Fibroblast of skin of left quadriceps (primary cell): ENCODE results near the gene HIPK3.
"Not testable (repeated sequence)": the region's sequence is repeated elsewhere in the genome, so short reads cannot be mapped to it uniquely, and the experiment has no call there.

Source experiments
- DNase-seq, 2 experiments: peaks; one replicate each; pipeline ENCODE4 v3.0.0-alpha.2; 2013; ENCODE audit warnings: low read depth in 2 of 2

Gene HIPK3

DNA sequence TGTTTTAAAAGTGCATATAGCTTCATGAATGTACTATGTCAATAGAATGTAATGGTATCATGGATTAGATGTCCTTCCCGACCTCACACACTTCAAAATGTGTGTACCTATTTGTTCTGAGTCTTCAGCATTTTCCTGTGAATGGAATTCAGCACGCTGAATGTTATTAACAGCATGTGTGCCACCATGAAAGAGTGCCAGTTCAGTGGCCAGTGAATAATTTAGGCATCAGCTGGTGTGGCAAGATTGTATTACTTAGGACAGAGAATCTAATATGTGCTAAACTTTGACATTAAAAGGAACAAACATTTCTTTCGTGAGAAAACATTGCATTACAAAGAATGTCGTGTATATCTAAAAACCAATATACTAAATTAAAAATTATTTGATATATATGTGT lies 46.4 kb downstream of the HIPK3 start:
- DNase-seq, result no peak

DNA sequence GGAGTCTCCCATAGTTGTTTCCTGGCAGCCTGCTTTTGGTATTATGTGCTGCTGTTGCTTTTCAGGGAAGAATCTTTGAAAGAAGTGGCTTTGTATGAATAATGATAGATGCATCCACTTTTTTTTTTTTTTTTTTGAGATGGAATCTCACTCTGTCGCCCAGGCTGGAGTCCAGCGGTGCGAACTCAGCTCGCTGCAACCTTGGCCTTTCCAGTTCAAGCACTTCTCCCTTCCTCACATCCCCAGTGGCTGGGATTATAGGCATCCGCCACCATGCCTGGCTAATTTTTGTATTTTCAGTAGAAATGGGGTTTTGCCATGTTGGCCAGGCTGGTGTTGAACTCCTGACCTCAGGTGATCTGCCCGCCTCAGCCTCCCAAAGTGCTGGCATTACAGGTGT lies 49.6 kb downstream of the HIPK3 start:
- not testable (repeated sequence) for DNase-seq

DNA sequence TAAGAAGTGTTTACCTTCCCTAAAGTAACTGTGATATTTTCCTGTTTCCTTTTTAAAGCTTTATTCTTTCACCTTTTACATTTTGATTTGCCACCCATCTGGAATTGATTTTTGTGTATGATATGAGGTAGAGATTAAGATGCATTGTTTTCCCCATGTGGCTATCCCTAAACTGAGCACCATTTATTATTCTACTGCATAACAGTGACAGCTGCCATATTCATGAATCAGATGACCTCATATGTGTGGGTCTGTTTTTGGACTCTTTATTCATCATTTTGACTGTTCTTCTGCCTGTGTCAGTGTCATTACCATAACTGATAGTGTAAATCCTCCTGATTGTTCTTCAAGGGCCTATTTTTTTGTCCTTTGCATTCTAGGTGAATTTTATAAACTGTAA lies 50.8 kb downstream of the HIPK3 start:
- DNase-seq, result no peak

DNA sequence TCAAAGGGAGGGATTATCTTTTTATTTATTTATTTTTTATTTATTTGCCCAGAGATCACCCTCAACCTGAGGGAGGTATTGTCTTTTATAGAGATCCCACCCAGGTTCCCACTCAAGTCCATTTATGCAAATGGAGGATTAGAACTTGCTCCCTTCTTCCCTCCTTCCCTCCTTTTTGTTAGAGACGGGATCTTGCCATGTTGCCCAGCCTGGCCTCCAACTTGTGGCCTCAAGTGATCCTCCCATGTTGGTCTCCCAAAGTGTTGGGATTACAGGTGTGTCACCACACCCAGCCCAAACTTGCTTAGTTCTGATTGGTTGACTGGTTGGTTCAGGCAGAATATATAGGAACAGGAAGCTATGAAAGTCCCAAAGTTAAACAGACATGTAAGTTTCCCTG lies 51.9 kb downstream of the HIPK3 start:
- DNase-seq, result no peak

DNA sequence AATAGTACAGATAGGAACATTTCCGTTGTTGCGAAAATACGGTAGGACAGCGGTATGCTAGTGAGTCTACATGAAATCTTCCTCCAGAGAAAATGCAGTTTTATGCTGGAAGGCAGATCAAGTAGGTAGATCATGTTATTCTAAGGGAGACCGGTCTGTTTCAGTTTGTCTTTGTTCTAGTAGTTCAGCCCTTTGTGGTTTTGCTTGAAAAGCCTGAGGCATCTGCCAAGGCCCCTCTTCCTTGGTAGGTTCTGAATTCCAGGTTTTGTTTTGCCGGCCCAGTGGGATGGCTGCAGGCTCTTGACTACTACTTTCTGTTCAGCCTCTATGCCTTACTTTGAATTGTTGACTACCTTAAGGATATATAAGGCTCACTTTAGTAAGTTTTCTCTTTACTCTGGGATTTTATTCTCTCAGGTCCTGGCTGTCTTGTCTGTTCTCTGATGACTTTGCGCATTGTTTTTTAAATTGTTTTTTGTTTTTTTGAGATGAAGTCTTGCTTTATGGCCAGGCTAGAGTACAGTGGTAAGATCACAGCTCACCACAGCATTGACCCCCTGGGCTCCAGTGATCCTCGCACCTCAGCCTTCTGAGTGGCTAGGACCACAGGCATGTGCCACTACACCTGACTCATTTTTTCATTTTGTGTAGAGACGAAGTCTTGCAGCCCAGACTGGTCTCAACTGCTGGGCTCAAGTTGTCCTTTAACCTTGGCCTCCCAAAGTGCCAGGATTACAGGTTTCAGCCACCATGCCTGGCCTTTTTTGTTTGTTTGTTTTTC lies 53.7 kb downstream of the HIPK3 start:
- no peak for DNase-seq

DNA sequence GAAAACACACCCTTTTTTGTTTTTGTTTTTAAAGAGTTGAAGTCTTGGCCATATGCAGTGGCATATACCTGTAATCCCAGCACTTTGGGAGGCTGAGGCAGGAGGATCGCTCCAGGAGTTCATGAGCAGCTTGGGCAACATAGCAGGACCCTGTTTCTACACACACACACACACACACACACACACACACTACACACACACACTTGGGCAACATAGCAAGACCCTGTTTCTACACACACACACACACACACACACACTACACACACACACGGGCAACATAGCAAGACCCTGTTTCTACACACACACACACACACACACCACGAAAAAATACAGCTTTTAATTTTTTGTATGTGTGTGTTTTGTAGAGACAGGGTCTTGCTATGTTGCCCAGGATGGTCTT lies 54.5 kb downstream of the HIPK3 start:
- no peak for DNase-seq

DNA sequence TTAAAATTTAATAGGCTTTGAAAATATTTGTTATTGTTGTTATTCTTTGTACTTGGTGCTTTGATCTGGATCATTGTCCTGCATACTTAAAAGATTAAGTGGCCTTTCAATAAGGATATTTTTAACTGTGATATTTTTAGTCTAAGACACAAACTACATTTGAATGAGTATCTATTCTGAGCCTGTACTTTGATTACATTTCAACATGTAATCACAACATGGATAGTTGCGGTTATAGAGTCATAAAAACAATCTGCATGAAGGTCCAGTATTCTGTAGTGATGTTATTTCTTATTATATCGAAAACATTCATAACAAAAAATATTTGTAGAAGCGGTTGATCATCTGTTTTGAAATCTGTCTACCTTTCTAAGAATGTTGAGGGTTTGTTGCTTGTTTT lies 58.6 kb downstream of the HIPK3 start:
- no peak for DNase-seq

DNA sequence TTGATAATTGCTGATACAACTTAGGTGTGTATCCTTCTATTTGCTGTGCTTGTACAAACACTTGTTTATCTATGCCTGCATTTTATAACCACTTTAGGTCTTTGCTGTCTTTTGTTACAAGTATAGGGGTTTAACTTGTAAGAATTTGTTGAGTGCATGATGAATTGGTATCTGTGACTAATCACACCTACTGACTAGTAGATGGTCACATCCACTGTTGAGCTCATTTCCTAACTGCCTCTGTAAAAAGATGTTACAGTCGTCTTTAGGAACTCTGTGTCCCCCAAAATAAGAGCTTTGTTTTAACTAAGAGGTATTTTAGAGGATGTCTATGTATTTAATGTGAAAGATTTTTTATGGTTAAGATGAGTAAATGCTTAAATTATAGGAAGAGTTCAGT lies 60.5 kb downstream of the HIPK3 start:
- no peak for DNase-seq

DNA sequence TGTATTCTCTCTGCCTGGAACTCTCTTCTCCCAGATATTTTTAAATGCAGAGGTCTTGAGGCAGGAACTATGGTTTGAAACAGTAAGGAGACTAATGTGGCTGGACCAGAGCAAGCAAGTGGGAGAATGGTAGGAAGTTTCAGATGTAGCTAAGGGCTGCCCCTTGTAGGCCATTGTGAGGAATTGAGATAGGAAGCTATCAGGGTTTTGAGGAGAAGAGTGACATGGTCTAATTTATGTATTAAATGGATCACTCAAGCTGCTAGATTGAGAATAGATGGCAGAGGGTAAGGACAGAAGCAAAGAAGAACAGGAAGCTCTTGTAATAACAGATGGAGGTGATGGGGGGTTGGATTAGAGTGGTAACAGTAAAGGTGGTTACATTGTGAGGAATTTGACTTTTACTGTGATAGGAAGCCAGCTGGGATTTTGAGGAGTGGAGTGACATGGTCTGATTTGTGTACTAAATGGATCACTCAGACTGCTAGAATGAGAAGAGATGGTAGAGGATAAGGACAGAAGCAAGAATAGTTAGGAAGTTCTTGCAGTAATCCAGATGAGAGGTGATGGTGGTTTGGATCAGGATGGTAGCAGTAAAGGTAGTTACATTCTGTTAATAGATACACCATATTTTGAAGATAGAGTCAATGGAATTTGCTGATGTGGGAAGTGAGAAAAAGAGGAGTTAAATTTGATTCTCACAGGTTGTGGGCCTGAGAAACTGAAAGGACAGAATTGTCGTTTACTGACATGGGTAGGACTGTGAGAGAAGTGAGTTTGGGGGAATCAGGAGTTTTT lies 63.0 kb downstream of the HIPK3 start:
- no peak for DNase-seq

DNA sequence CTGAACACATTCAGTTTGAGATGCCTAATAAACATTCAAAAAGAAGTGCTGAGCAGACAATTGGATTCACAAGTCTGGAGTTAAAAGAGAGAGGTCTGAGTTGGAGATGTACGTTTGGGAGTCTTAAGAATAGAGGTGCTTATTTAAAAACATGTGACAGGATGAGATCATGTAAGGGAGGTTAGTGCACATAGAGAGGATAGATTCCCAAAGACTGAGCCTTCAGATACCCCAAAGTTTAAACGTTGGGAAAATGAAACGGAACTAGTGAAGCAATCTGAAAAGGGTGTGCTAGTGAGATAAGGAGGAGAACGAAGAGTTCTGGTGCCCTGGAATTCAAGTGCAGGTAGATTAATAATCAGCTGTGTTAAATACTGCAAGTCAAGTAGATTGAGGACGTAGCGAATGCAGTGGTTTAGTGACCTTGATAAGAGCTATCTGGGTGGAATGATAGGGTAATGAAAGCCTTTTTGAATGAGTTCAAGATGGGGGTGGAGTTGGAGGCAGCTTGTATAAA lies 63.7 kb downstream of the HIPK3 start:
- no peak for DNase-seq

DNA sequence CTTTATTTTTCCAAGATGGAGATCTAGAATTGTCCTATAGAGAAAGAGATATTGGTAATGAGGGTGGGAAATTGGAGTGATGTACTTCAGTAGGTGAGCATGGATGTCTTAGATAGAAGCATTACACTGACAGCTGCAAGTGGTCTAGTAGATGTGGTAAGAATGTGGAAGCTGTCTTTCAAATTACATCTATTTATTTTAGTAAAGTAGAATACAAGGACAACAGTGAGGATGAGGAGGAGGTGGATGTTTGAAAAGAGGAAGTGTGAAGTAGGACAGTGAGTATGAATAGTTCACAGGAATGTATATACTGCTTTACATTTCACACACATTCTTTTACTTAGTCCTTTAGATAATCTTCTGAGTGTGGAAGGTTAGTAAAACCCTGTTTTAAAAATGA lies 64.2 kb downstream of the HIPK3 start:
- no peak for DNase-seq

DNA sequence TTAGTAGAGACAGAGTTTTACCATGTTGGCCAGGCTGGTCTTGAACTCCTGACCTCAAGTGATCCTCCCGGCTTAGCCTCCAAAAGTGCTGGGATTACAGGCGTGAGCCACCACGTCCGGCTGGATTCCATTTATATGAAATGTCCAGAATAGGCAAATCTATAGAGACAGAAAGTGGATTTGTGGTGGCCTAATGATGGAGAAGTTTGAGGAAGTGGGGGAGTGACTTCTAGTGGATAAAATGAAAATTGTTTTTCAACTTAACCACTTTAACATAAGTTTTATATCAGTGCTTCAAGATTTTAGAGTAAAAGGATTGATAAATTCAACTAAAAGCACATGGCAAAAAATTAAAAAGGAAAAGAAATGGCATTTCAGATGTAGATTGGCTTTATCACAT lies 66.2 kb downstream of the HIPK3 start:
- no peak for DNase-seq

DNA sequence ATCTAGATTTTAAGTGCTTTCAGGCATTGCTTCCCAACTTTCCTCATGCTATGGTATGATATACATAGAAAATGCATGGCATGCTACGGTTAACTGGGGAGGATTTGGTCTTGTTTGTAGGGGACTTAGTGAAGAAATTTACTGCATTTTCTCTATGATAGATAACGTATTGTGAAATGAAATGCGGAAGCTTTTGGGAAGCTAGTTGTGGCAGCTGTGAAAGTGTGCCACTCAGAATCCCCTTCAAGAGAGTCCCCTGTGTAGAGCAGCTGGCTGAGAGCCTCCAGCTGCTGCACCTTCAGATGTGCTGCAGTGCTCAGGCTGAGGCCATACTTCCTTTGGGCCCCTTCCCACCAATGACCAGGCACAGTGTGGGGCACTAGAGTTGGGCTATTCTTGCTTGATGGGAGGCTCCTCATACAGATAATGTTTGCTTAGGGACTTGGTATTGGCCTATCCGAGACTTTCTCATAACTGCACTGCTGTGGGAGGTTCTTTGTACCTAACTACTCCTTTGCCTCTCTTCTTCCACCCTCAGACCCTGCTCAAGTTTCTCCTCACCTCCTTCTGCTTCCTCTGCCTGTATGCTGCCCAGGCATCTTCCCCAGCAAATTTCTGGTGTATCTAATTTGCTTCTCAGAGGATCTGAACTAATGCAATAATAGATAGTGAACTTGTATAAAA lies 67.3 kb downstream of the HIPK3 start:
- no peak for DNase-seq

DNA sequence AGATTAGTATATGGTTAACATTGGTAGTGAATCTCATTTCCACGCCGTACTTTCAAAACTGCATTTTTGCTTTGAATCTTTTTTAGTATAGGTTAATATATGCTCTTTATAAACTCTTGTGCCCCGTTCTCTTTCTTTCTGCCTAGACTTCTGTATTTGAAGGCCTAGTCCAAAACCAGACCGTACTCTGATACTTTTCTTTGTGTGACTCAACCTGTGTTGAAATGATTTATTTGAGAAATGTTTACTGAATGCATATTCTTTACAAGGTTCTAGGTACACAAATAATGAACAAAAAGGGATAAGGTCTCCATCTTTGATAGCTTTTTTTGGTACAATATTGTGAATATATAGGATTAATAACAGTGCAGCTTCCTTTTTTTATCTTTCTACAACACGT lies 68.3 kb downstream of the HIPK3 start:
- no peak for DNase-seq

DNA sequence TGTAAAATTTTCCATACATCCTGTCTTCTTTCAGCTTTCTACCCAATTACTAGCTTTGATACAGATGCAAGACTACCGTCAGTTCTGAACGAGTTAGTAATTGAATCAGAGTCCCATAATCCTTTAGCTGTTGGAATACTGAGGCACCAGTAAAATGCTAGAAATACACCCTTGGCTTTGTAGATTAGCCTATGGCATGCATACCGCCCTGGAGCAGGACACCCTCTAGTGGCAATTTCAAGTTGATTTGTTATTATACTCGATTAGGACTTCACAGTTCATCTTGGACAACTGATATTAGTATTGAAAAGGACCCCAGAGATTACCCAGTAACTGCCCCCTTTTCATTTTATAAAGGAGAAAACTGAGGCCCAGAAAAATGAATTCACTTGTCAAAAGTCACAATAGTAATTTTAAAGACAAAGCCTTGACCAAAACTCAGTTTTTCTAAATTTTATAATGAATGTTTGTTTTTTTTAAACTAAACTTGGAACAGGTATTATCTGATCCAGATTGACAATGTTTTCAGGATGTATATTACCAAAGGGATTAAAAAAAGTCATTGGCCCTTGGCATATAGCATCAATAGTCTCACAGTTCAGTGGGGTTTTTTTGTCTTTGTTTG lies 72.6 kb downstream of the HIPK3 start:
- peak; percentile 24 to 28 for DNase-seq

DNA sequence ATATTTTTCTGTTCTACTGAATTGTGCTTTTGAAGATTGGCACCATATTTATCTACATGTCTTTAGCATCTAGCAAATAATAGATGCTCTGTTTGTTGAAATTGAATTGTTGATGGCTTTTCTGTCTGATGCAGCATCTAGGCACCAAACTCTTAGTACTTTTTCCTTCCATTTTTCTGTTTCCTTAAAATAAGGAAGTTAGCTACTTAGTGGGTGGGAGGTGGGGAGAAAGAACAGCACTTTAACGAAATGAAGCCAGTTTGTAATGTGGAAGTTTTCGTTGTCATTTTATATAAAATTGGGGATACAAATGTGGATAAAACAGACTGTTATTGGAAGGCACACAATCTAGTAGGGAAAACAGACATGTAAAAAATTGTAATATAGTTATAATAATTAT lies 76.6 kb downstream of the HIPK3 start:
- no peak for DNase-seq

DNA sequence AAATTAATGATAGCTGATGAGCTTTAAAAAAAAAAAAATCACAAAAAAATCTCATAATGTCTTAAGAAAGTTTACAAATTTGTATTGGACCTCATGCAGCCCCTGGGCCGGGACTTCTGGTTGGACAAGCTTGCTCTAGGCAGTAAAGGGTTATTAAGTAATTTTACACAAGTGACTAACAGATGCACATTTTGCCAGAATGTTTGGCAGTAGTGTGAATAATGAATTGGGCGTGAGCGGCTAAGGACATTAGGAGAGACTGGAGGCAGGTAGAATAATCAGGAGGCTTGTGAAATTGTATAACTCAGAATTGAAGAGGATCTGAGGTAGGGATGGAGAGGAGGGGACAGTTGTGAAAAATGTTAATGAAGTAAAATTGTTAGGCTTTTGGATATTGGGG lies 77.4 kb downstream of the HIPK3 start:
- no peak for DNase-seq

DNA sequence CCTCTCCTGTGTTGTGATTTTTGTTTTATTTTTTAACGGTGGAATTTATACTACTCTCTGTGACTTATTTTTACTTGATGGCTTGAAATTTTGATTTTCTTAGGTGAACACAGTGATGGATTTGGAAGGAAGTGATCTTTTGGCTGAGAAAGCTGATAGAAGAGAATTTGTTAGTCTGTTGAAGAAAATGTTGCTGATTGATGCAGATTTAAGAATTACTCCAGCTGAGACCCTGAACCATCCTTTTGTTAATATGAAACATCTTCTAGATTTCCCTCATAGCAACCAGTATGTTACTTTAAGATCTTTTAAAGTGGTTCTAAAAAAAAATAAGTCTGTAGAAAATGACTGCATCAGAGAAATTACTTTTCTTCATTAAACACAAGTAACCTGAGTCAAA lies 82.1 kb downstream of the HIPK3 start:
- DNase-seq, result no peak

DNA sequence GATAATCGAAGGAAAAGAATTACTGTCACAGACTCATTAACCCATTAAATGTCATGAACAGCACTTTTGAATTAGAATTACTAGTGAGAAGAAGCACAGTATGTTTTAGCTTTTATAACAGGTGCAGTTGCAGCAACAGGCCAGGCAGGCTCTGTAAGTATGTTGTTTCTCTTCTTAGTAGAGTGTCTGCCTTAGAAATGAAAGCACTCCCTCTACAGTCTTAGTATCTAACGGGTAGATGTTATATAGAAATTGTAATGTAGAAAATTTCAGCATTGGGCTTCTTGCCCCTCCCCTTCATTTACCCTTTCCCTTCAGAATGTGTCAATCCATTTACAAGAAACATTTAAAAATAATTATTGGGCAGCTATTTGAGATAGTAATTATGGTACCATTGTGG lies 87.4 kb downstream of the HIPK3 start:
- no peak for DNase-seq

DNA sequence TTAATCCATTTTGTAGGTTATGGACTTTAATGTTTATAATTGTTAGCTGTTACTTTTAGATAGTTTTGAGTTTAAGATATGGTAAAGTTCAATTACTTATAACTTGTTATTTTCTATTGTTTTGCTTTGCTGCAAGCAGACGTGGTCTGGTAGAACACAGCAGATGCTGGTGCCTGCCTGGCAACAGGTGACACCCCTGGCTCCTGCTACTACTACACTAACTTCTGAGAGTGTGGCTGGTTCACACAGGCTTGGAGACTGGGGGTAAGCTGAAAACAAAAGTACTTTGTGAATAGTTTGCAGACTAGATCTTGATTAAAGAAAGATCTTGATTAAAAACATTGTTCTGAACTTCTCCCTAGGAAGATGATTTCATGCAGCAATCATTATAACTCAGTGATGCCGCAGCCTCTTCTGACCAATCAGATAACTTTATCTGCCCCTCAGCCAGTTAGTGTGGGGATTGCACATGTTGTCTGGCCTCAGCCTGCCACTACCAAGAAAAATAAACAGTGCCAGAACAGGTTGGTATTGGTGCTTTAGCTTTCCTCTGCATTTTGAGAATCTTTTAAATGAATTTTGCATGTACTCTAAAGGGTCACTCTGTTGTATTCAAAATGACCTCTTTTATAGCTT lies 90.4 kb downstream of the HIPK3 start:
- no peak for DNase-seq

DNA sequence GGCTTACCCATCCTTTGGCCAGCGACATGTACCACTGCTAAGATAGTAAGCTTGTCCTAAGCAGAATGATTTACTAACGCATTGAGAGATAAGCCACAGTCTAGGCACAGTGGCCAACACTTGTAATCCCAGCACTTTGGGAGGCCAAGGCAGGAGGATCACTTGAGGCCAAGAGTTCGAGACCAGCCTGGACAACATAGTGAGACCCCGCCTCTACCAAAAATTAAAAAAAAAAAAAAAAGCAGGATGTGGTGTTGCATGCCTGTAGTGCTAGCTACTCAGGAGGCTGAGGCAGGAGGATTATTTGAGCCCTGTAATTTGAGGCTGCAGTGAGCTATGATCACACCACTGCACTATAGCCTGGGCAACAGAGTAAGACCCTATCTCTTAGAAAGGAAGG lies 93.1 kb downstream of the HIPK3 start:
- no peak for DNase-seq
